ENCODE data around the gene PET117. TPM values are rescaled to one million over a fixed set of nuclear protein-coding genes. Genes with fewer than 3 reads are reported as not detected.

Gene PET117
- total RNA-seq, 1 donor from 2014 or later = 11.7 TPM

GRCh38 chr20:18180815-18181214 is 43.2 kb downstream of the PET117 start:
- Histone ChIP-seq H3K9me3 (no peaks in the 10 kb centered on the region), H3K4me3 (no peak overlapping the region), H3K27me3 (no peaks in the 10 kb centered on the region), H3K36me3 (peaks cover 46% of the 10 kb centered on the region), H3K4me1 (no peaks in the 10 kb centered on the region), H3K27ac (no peak overlapping the region)
- no peak for ATAC-seq
- intact Hi-C loops (cut with DNase I) = no loop called here
- TF ChIP-seq CTCF (IDR thresholded peaks at IDR 0.05) = no peak
- DNase-seq = no peak

- no peak for ATAC-seq
- H3K9me3 ChIP-seq = no peaks in the 10 kb centered on the region
- H3K36me3 ChIP-seq = peaks cover 73% of the 10 kb centered on the region
- no peak overlapping the region for H3K4me3 ChIP-seq
- TF ChIP-seq CTCF (IDR thresholded peaks at IDR 0.05) = no peak
- intact Hi-C loops (cut with DNase I) = no loop called here
- DNase-seq = no peak
- no peak overlapping the region for H3K27ac ChIP-seq
- no peaks in the 10 kb centered on the region for H3K4me1 ChIP-seq
- H3K27me3 ChIP-seq = no peaks in the 10 kb centered on the region
Observed at GRCh38 chr20:18187020-18187419, 49.4 kb downstream of the PET117 start.

GRCh38 chr20:18188434-18188833 is 50.8 kb downstream of the PET117 start:
- Histone ChIP-seq H3K27me3 (no peaks in the 10 kb centered on the region), H3K4me3 (no peak overlapping the region), H3K36me3 (peaks cover 59% of the 10 kb centered on the region), H3K9me3 (no peaks in the 10 kb centered on the region), H3K27ac (no peak overlapping the region), H3K4me1 (no peaks in the 10 kb centered on the region)
- no peak for TF ChIP-seq CTCF (IDR thresholded peaks at IDR 0.05)
- no peak for DNase-seq
- intact Hi-C loops (cut with DNase I) = no loop called here
- no peak for ATAC-seq

- no peak for TF ChIP-seq CTCF (IDR thresholded peaks at IDR 0.05)
- H3K4me3 ChIP-seq = no peak overlapping the region
- no peak for DNase-seq
- intact Hi-C loops (cut with DNase I) = no loop called here
- no peak overlapping the region for H3K27ac ChIP-seq
- H3K36me3 ChIP-seq = peaks cover 37% of the 10 kb centered on the region
- H3K4me1 ChIP-seq = no peaks in the 10 kb centered on the region
- no peaks in the 10 kb centered on the region for H3K9me3 ChIP-seq
- no peaks in the 10 kb centered on the region for H3K27me3 ChIP-seq
- peak; percentile 74 for ATAC-seq
Observed at GRCh38 chr20:18190338-18191233, 52.9 kb downstream of the PET117 start.

- intact Hi-C loops (cut with DNase I) = no loop called here
- no peak for TF ChIP-seq CTCF (IDR thresholded peaks at IDR 0.05)
- DNase-seq (no peak), ATAC-seq (no peak)
- Histone ChIP-seq H3K36me3 (peaks cover 30% of the 10 kb centered on the region), H3K4me1 (no peaks in the 10 kb centered on the region), H3K9me3 (no peaks in the 10 kb centered on the region), H3K4me3 (no peak overlapping the region), H3K27ac (no peak overlapping the region), H3K27me3 (no peaks in the 10 kb centered on the region)
Observed at GRCh38 chr20:18191306-18191705, 53.6 kb downstream of the PET117 start.

Other genes starting within 250 kb of the PET117 start
- 86.6 TPM for gene SNX5, start 169.1 kb upstream of the PET117 start, total RNA-seq
- gene MGME1, start 168.8 kb upstream of the PET117 start, total RNA-seq = 10.2 TPM
- gene OVOL2, start 79.9 kb upstream of the PET117 start, total RNA-seq = 6.7 TPM
- 12.5 TPM for gene KAT14, start within 50 bp of the PET117 start, total RNA-seq
- gene ZNF133, start 150.7 kb downstream of the PET117 start, total RNA-seq = 11.1 TPM

Measured in upper lobe of right lung (tissue), 1 donor.